D721Med (cell line): ENCODE data around the gene ZNF160.

Source experiments
- DNase-seq: peaks from one replicate; pipeline ENCODE4 v3.0.0; 2011; ENCODE audit warnings: low spot score; ENCODE audit not compliant: insufficient read length
- FAIRE-seq: peaks from 2 replicates; lab custom pipeline; 2011; peaks lifted over from hg19 to GRCh38; lab: Jason Lieb, UNC
- CTCF ChIP-seq: IDR thresholded peaks from 2 replicates; pipeline ENCODE4 v1.5.1; 2012; ENCODE audit warnings: mild to moderate bottlenecking, control low read depth; ENCODE audit not compliant: insufficient read depth; ENCODE audit errors: missing control alignments

Gene ZNF160

GRCh38 chr19:53088091-53088490, 15.1 kb downstream of the ZNF160 start:
- no peak for FAIRE-seq
- no peak for DNase-seq
- no peak for TF ChIP-seq CTCF

DNA sequence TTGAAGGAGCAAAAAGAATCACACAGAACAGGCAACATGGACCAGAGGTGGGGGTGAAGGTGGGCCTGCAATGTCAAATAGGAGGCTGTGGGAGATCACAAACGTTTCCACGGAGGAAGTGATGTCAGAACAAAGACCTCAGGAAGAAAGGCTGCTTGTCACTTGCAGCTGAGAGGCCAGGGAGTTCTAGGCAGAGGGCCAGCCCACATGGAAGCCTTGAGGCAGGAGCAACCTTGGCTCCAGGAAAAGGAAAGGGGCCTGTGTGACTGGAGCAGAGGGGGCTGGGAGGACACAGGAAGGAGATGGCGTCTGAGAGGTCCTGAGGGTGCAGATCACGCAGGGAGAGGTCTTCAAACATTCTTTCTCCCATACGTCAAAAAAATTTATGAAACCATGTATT, 16.3 kb downstream of the ZNF160 start:
- FAIRE-seq (no peak), DNase-seq (no peak)
- TF ChIP-seq CTCF = no peak

DNA sequence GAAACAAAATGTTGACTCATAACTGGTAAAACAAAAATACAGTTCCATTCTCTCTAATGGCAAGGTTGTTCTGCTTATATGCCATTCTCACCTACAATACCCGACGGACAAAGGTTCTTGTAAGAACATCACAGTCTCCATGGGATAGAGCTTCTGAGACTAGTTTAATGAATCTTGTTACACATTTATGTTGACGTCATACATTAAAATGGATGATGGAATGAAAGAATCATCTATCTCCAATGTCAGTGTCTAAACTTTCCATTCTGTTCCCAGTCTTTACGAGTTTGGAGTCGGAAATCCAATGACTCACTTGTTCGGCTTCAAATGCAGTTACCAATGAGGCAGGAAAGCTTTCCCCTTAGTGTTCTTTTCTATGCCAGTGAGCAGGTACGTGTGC, 17.7 kb downstream of the ZNF160 start:
- DNase-seq (no peak), FAIRE-seq (no peak)
- TF ChIP-seq CTCF = no peak

- FAIRE-seq (no peak), DNase-seq (no peak)
- no peak for TF ChIP-seq CTCF
These were observed 20.3 kb downstream of the ZNF160 start for GRCh38 chr19:53082929-53083328.

DNA sequence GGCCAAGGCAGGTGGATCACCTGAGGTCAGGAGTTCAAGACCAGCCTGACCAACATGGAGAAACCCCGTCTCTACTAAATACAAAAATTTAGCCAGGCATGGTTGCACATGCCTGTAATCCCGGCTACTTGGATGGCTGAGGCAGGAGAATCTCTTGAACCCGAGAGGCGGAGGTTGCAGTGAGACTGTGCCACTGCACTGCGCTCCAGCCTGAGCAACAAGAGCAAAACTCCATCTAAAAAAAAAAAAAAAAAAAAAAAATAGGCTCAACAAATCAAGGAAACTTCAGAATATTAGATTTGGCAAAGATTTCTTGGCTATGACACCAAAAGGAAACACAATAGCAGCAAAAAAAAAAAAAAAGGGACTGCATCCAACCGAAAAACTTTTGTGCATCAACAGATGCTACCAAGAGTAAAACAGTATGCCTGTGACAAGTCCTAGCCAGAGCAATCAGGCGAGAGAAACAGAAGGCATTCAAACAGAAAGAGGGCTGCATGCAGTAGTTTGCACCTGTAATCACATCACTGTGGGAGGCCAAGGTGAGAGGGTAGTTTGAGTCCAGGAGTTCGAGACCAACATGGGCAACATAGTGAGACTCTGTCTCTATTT, 23.8 kb downstream of the ZNF160 start:
- DNase-seq (no peak), FAIRE-seq (no peak)
- no peak for TF ChIP-seq CTCF

DNA sequence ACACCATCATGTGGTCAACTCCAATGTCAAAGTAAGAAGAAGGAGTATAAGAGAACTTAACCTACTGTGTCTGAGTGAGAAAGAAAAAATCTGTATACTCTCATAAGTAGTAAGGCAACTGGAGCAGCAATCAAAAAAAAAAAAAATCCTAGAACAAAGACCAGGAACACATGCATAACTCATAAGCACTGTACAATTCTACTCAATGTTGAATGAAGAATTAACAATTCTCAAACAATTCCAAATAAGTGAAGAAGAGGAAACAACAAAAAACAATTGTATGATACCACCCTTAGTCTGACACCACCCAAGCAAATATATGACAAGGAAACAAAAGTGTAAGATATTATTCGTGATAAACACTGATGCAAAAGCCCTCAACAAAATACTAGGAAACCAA, 24.6 kb downstream of the ZNF160 start:
- DNase-seq (no peak), FAIRE-seq (no peak)
- no peak for TF ChIP-seq CTCF

DNA sequence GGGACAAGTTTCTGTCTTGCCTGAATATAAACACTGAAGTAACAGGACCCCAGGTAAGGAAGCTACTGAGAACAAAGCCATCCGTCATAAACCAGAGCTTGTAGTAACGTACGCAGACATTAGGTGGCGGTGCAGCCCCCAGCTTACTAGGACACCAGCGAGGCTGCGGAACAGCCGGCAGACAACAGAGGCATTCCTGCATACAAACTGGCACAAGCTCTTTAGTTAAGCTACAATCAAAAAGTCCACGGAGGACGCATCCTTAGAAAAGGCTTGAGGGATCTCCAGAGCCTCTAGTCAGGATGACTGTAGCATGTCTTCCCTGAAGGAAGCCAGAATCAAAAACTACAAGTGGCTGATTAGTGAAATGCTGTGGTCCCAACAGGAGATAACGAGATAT, 26.2 kb downstream of the ZNF160 start:
- peak; percentile 78 for TF ChIP-seq CTCF
- peak; percentile 77 for FAIRE-seq
- DNase-seq = peak; percentile 57
